Keratinocyte (primary cell): ENCODE results near the gene CACNA1C. TPM values are rescaled to one million over a fixed set of nuclear protein-coding genes. Genes with fewer than 3 reads are reported as not detected.

Source experiments
- DNase-seq: peaks from one replicate; pipeline ENCODE4 v3.0.0-alpha.2; 2011; ENCODE audit warnings: low read depth, missing footprints, low spot score
- FAIRE-seq: peaks from 2 replicates; lab custom pipeline; 2011; peaks lifted over from hg19 to GRCh38; lab: Jason Lieb, UNC
- H2AFZ ChIP-seq: 2 replicates; pipeline ENCODE4 v1.6.0; 2012; ENCODE audit warnings: low read length, control low read depth, inconsistent platforms; ENCODE audit not compliant: control insufficient read depth
- H3K27ac ChIP-seq: 2 replicates; pipeline ENCODE4 v1.5.1; 2011; ENCODE audit warnings: low read length; ENCODE audit not compliant: control insufficient read depth, insufficient read depth
- H3K27me3 ChIP-seq: 3 replicates; pipeline ENCODE4 v1.6.0; 2011; ENCODE audit warnings: low read length; ENCODE audit not compliant: control insufficient read depth, insufficient read depth; ENCODE audit errors: extremely low read depth
- H3K36me3 ChIP-seq, 2 experiments: 2 replicates in 1 of 2; 3 replicates in 1 of 2; pipeline ENCODE4 v1.5.1; 2011; ENCODE audit warnings: low read length in 2 of 2, mild to moderate bottlenecking in 1 of 2; ENCODE audit not compliant: control insufficient read depth in 2 of 2, insufficient read depth in 2 of 2; ENCODE audit errors: extremely low read depth in 1 of 2
- H3K4me1 ChIP-seq: 3 replicates; pipeline ENCODE4 v1.5.1; 2011; ENCODE audit warnings: low read length; ENCODE audit not compliant: control insufficient read depth, insufficient read depth; ENCODE audit errors: extremely low read depth
- H3K4me2 ChIP-seq: 3 replicates; pipeline ENCODE4 v1.6.0; 2011; ENCODE audit warnings: low read depth, low read length; ENCODE audit not compliant: control insufficient read depth, insufficient read depth; ENCODE audit errors: extremely low read depth
- H3K4me3 ChIP-seq, 3 experiments: fragments of 200-600 bp in 1 of 3; sonication (generic) in 1 of 3; 2 replicates in 2 of 3; 3 replicates in 1 of 3; pipeline ENCODE4 v1.5.1; 2011 to 2016; ENCODE audit warnings: low read length in 3 of 3, mild to moderate bottlenecking in 3 of 3, control low read depth in 2 of 3, inconsistent platforms in 1 of 3, low read depth in 1 of 3, mixed read lengths in 1 of 3, mixed run types in 1 of 3, moderate library complexity in 1 of 3; ENCODE audit not compliant: control insufficient read depth in 2 of 3, insufficient read depth in 2 of 3; ENCODE audit errors: extremely low read depth in 1 of 3
- H3K79me2 ChIP-seq: 2 replicates; pipeline ENCODE4 v1.6.0; 2012; ENCODE audit warnings: low read length; ENCODE audit not compliant: control insufficient read depth, insufficient read depth
- H3K9ac ChIP-seq: 3 replicates; pipeline ENCODE4 v1.6.0; 2011; ENCODE audit warnings: low read length; ENCODE audit not compliant: control insufficient read depth, insufficient read depth; ENCODE audit errors: extremely low read depth
- H3K9me1 ChIP-seq: 3 replicates; pipeline ENCODE4 v1.6.0; 2011; ENCODE audit warnings: low read length; ENCODE audit not compliant: control insufficient read depth, insufficient read depth; ENCODE audit errors: extremely low read depth
- H3K9me3 ChIP-seq: 2 replicates; pipeline ENCODE4 v1.5.1; 2012; ENCODE audit warnings: low read depth, low read length; ENCODE audit not compliant: control insufficient read depth
- H4K20me1 ChIP-seq: 3 replicates; pipeline ENCODE4 v1.6.0; 2011; ENCODE audit warnings: low read length; ENCODE audit not compliant: control insufficient read depth, insufficient read depth; ENCODE audit errors: extremely low read depth
- EZH2 ChIP-seq: IDR thresholded peaks from one replicate; pipeline ENCODE4 v1.6.1; 2012; ENCODE audit warnings: inconsistent platforms, mild to moderate bottlenecking, low read length, moderate library complexity
- dilution Hi-C: fragments of 300-500 bp; cut with MboI; formaldehyde crosslinking; loops from one replicate; pipeline ENCODE4 v1.7.0; 2020; ENCODE audit warnings: low sequenced_read_pairs; ENCODE audit not compliant: extremely low pct_ligation_motif_present
- polyA plus RNA-seq, 5 experiments: library from polyadenylated mRNA; depleted of rRNA in 3 of 5; stranded (reverse) in 3 of 5; stranded (forward) in 1 of 5; unstranded in 1 of 5; fragments of >200 nt; gene quantifications; 1 replicate in 1 of 5; 2 replicates in 3 of 5; 3 replicates in 1 of 5; pipeline versions ENCODE4 v1.2.1 to v1.2.3, GENCODE V29; 2011 to 2012; ENCODE audit warnings: missing spikeins in 2 of 5, low read depth in 1 of 5, low replicate concordance in 1 of 5
- TF ChIP-seq, protein P1 (sequence below), 3 experiments: IDR thresholded peaks in 1 of 3; conservative IDR thresholded peaks in 1 of 3; optimal IDR thresholded peaks in 1 of 3; 2 replicates in 2 of 3; 3 replicates in 1 of 3; pipeline versions ENCODE3 to v1.5.1; 2011; ENCODE audit warnings: low read length in 3 of 3, mild to moderate bottlenecking in 3 of 3, moderate library complexity in 2 of 3, control low read depth in 1 of 3, inconsistent platforms in 1 of 3; ENCODE audit not compliant: insufficient read depth in 2 of 3; ENCODE audit errors: extremely low read depth in 1 of 3

Gene CACNA1C
- polyA plus RNA-seq, 1 donor (not counting 4 experiments of a cell fraction or from before 2014, with no cell fraction given) = not detected

DNA sequence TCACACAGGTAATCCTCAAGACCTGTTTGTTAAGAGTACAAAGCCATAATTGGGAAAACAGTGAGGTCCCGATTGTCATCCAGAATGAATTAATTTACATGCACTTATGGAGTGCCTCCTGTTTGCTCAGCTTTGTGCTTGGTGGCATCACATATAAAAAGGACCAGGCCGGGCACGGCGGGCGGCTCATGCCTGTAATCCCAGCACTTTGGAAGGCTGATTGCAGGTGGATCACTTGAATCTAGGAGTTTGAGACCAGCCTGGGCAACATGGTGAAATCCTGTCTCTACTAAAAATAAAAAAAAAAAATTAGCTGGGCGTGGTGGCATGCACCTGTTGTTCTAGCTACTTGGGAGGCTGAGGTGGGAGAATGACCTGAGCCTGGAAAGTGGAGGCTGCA is 247.4 kb downstream of the CACNA1C start:
- H3K27ac ChIP-seq = no peak overlapping the region
- no peaks in the 10 kb centered on the region for H4K20me1 ChIP-seq
- no peak overlapping the region for H3K4me3 ChIP-seq
- H3K4me1 ChIP-seq = no peaks in the 10 kb centered on the region
- no peak for FAIRE-seq
- H3K4me2 ChIP-seq = no peak overlapping the region
- no peak for DNase-seq
- no peaks in the 10 kb centered on the region for H3K9me3 ChIP-seq
- H3K79me2 ChIP-seq = no peaks in the 10 kb centered on the region
- dilution Hi-C loops = no loop called here
- no peak overlapping the region for H3K9ac ChIP-seq
- peaks cover 5% of the 10 kb centered on the region for H3K27me3 ChIP-seq
- no peaks in the 10 kb centered on the region for H3K9me1 ChIP-seq
- no peaks in the 10 kb centered on the region for H3K36me3 ChIP-seq
- H2AFZ ChIP-seq = no peak overlapping the region
- no peak for TF ChIP-seq EZH2
- TF ChIP-seq, protein P1, sequence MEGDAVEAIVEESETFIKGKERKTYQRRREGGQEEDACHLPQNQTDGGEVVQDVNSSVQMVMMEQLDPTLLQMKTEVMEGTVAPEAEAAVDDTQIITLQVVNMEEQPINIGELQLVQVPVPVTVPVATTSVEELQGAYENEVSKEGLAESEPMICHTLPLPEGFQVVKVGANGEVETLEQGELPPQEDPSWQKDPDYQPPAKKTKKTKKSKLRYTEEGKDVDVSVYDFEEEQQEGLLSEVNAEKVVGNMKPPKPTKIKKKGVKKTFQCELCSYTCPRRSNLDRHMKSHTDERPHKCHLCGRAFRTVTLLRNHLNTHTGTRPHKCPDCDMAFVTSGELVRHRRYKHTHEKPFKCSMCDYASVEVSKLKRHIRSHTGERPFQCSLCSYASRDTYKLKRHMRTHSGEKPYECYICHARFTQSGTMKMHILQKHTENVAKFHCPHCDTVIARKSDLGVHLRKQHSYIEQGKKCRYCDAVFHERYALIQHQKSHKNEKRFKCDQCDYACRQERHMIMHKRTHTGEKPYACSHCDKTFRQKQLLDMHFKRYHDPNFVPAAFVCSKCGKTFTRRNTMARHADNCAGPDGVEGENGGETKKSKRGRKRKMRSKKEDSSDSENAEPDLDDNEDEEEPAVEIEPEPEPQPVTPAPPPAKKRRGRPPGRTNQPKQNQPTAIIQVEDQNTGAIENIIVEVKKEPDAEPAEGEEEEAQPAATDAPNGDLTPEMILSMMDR (optimal IDR thresholded peaks at IDR 0.05 in 1 of 3, IDR thresholded peaks at IDR 0.05 in 1 of 3, conservative IDR thresholded peaks at IDR 0.05 in 1 of 3; ENCODE audit: extremely low read depth in 1 of 3, insufficient read depth in 2 of 3, low read length in 3 of 3) = no peak

DNA sequence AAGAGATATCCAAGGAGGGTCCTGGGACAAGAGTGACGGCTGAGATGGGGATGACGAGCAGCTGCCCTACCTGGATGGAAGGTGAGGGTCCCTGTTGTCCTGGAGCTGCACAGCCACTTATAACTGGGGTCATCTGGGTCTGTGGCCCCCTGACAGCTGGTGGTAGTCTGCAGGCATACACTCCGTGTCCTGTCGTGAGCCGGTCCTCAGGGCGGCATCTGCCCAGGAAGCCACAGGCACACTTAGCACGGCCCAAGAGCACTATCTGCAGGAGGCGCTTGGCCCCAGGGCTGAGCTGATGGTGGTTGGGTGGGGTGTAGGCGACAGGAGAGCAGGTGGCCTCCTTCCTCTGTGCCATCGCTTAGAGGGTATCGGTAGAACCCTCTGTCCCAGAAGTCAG is 248.1 kb downstream of the CACNA1C start:
- Histone ChIP-seq H2AFZ (no peak overlapping the region), H3K4me2 (no peak overlapping the region), H3K27ac (no peak overlapping the region), H3K9me1 (no peaks in the 10 kb centered on the region), H3K4me3 (no peak overlapping the region), H3K27me3 (peaks cover 5% of the 10 kb centered on the region), H3K9me3 (no peaks in the 10 kb centered on the region), H3K4me1 (no peaks in the 10 kb centered on the region), H3K36me3 (no peaks in the 10 kb centered on the region), H4K20me1 (no peaks in the 10 kb centered on the region), H3K9ac (no peak overlapping the region), H3K79me2 (no peaks in the 10 kb centered on the region)
- no peak for TF ChIP-seq EZH2
- TF ChIP-seq, protein P1 (optimal IDR thresholded peaks at IDR 0.05 in 1 of 3, IDR thresholded peaks at IDR 0.05 in 1 of 3, conservative IDR thresholded peaks at IDR 0.05 in 1 of 3; ENCODE audit: extremely low read depth in 1 of 3, insufficient read depth in 2 of 3, low read length in 3 of 3) = no peak
- DNase-seq = no peak
- no peak for FAIRE-seq
- dilution Hi-C loops = no loop called here
